Choroid plexus epithelial cell (primary cell): ENCODE results near the gene AHRR.
"Not testable (repeated sequence)": the region's sequence is repeated elsewhere in the genome, so short reads cannot be mapped to it uniquely, and the experiment has no call there.

Source experiments
- DNase-seq: peaks from one replicate; pipeline ENCODE4 v3.0.0-alpha.2; 2010; ENCODE audit warnings: low read depth
- H3K4me3 ChIP-seq: 2 replicates; pipeline ENCODE4 v1.5.1; 2011; ENCODE audit warnings: low read depth, mild to moderate bottlenecking, control low read depth, low read length, moderate library complexity
- CTCF ChIP-seq: conservative IDR thresholded peaks from 2 replicates; pipeline ENCODE4 v1.5.1; 2011; ENCODE audit warnings: low read depth, mild to moderate bottlenecking, control low read depth, inconsistent platforms, low read length, moderate library complexity

AHRR gene

GRCh38 chr5:378976-379742 lies 57.6 kb downstream of the AHRR start:
- H3K4me3 ChIP-seq = no peak overlapping the region
- DNase-seq = no peak

GRCh38 chr5:380701-381309 lies 59.3 kb downstream of the AHRR start:
- DNase-seq = no peak
- no peak for TF ChIP-seq CTCF
- H3K4me3 ChIP-seq = no peak overlapping the region

More at GRCh38 chr5:378976-379742, 57.6 kb downstream of the AHRR start:
- no peak for TF ChIP-seq CTCF

- TF ChIP-seq CTCF = no peak
- no peak overlapping the region for H3K4me3 ChIP-seq
- no peak for DNase-seq
Measured at GRCh38 chr5:383066-383465, 61.6 kb downstream of the AHRR start.

- no peak for DNase-seq
- H3K4me3 ChIP-seq = no peak overlapping the region
- no peak for TF ChIP-seq CTCF
Measured at GRCh38 chr5:383621-384020, 62.1 kb downstream of the AHRR start.

- not testable (repeated sequence) for H3K4me3 ChIP-seq, DNase-seq
Measured at GRCh38 chr5:384576-384975, 63.1 kb downstream of the AHRR start.

- DNase-seq = no peak
- H3K4me3 ChIP-seq = no peak overlapping the region
- TF ChIP-seq CTCF = no peak
Measured at GRCh38 chr5:385321-385720, 63.8 kb downstream of the AHRR start.

GRCh38 chr5:386432-387341 lies 65.2 kb downstream of the AHRR start:
- H3K4me3 ChIP-seq = no peak overlapping the region
- TF ChIP-seq CTCF = no peak
- peak; percentile 44 for DNase-seq
